DOHH2 (cell line): ENCODE measurements around the gene LIPA.

Source experiments
- H3F3A ChIP-seq: fragments of 200-600 bp; sonication (generic), shearing (Covaris generic); 2 replicates; pipeline ENCODE4 v1.6.0; 2016; ENCODE audit warnings: antibody characterized with exemption, mild to moderate bottlenecking; ENCODE audit not compliant: control insufficient read depth, insufficient read depth
- H3K27ac ChIP-seq: fragments of 200-600 bp; sonication (generic); 2 replicates; pipeline ENCODE4 v1.5.1; 2014; ENCODE audit warnings: low read depth, mild to moderate bottlenecking, low read length, moderate library complexity
- H3K27me3 ChIP-seq: fragments of 200-600 bp; sonication (generic); 2 replicates; pipeline ENCODE4 v1.6.1; 2014; ENCODE audit warnings: mild to moderate bottlenecking, low read length, mixed read lengths; ENCODE audit not compliant: control insufficient read depth
- H3K36me3 ChIP-seq: fragments of 200-600 bp; sonication (generic); 2 replicates; pipeline ENCODE4 v1.6.1; 2014; ENCODE audit warnings: mild to moderate bottlenecking, low read length, moderate library complexity, mixed read lengths; ENCODE audit not compliant: control insufficient read depth
- H3K4me1 ChIP-seq: fragments of 200-600 bp; sonication (generic); 2 replicates; pipeline ENCODE4 v1.6.1; 2014; ENCODE audit warnings: mild to moderate bottlenecking, low read length, mixed read lengths; ENCODE audit not compliant: control insufficient read depth
- H3K4me2 ChIP-seq: fragments of 200-600 bp; sonication (generic); 2 replicates; pipeline ENCODE4 v1.6.0; 2014; ENCODE audit warnings: mild to moderate bottlenecking, low read length, moderate library complexity
- H3K4me3 ChIP-seq: fragments of 200-600 bp; sonication (generic); 2 replicates; pipeline ENCODE4 v1.5.1; 2014; ENCODE audit warnings: mild to moderate bottlenecking, low read length, mixed read lengths
- H3K79me2 ChIP-seq: fragments of 200-600 bp; sonication (generic); 2 replicates; pipeline ENCODE4 v1.6.1; 2014; ENCODE audit warnings: mild to moderate bottlenecking, low read length, mixed read lengths; ENCODE audit not compliant: control insufficient read depth
- H3K9me2 ChIP-seq: fragments of 200-600 bp; sonication (generic); replicated peaks from 2 replicates; pipeline ENCODE4 v1.6.1; 2014; ENCODE audit warnings: mild to moderate bottlenecking, low read length, mixed read lengths; ENCODE audit not compliant: control insufficient read depth
- H3K9me3 ChIP-seq: fragments of 200-600 bp; sonication (generic); 2 replicates; pipeline ENCODE4 v1.6.1; 2014; ENCODE audit warnings: antibody characterized with exemption, low read length, mixed read lengths; ENCODE audit not compliant: control insufficient read depth, insufficient read depth
- H4K20me1 ChIP-seq: fragments of 200-600 bp; sonication (generic); 2 replicates; pipeline ENCODE4 v1.6.0; 2014; ENCODE audit warnings: low read depth, mild to moderate bottlenecking, antibody characterized with exemption, low read length, moderate library complexity; ENCODE audit not compliant: control insufficient read depth, insufficient read depth
- EZH2phosphoT487 ChIP-seq: fragments of 200-600 bp; sonication (generic); IDR thresholded peaks from 2 replicates; pipeline ENCODE4 v1.6.1; 2017; ENCODE audit warnings: borderline replicate concordance, mild to moderate bottlenecking, antibody characterized with exemption, low read length, moderate library complexity, mixed read lengths
- TF ChIP-seq, protein P1 (sequence below): fragments of 200-600 bp; sonication (generic); IDR thresholded peaks from one replicate; pipeline ENCODE4 v1.5.1; 2014; ENCODE audit warnings: antibody characterized with exemption, mild to moderate bottlenecking, low read depth, low read length; ENCODE audit not compliant: poor library complexity, severe bottlenecking

Gene LIPA

DNA sequence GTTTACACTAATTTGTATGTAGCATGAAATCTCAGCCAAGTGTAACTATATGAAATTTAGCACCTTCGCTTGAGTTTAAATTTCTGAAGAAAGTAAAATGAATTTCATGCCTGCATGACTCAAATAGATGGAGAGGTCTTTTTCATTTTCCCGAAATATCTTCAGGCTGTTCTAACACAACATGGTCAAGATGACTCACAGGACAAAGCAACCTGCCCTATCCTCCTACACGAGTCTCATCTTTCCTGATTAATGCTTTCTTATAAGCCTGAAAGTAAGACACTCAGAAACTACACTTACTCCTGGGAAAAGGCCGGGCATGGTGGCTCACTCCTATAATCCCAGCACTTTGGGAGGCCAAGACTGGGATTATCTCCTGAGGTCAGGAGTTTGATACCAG is 85.7 kb downstream of the LIPA start:
- Histone ChIP-seq H3K27ac (no peak overlapping the region), H3K4me2 (no peak overlapping the region), H4K20me1 (no peaks in the 10 kb centered on the region), H3K4me3 (no peak overlapping the region), H3K9me2 (no peaks in the 10 kb centered on the region), H3K4me1 (no peaks in the 10 kb centered on the region), H3K36me3 (no peaks in the 10 kb centered on the region), H3F3A (no peaks in the 10 kb centered on the region), H3K9me3 (no peaks in the 10 kb centered on the region), H3K27me3 (peaks cover 14% of the 10 kb centered on the region), H3K79me2 (no peaks in the 10 kb centered on the region)
- TF ChIP-seq EZH2phosphoT487, result no peak
- TF ChIP-seq, protein P1, sequence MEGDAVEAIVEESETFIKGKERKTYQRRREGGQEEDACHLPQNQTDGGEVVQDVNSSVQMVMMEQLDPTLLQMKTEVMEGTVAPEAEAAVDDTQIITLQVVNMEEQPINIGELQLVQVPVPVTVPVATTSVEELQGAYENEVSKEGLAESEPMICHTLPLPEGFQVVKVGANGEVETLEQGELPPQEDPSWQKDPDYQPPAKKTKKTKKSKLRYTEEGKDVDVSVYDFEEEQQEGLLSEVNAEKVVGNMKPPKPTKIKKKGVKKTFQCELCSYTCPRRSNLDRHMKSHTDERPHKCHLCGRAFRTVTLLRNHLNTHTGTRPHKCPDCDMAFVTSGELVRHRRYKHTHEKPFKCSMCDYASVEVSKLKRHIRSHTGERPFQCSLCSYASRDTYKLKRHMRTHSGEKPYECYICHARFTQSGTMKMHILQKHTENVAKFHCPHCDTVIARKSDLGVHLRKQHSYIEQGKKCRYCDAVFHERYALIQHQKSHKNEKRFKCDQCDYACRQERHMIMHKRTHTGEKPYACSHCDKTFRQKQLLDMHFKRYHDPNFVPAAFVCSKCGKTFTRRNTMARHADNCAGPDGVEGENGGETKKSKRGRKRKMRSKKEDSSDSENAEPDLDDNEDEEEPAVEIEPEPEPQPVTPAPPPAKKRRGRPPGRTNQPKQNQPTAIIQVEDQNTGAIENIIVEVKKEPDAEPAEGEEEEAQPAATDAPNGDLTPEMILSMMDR, result no peak

DNA sequence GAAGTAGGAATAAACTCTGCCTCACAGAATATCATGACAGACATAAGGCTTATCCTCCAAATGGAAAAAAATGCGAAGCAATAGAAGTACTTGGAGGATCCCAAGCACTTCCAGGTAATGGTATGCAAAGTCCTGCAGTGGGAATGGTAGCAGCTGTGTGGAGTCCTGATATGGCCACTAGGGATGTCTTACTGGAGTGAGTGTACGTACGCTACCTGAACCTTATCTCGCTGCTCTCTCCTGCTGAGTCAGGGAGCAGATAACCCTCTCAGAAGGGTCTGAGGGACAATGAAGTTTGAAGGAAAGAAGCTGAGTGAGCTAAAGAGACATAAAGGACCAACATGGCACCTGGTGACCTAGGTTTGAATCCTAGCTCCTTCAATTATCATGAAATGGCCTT is 86.7 kb downstream of the LIPA start:
- H3K9me3 ChIP-seq, result no peaks in the 10 kb centered on the region
- no peaks in the 10 kb centered on the region for H3K9me2 ChIP-seq
- H3K4me1 ChIP-seq, result no peaks in the 10 kb centered on the region
- no peaks in the 10 kb centered on the region for H3K79me2 ChIP-seq
- H3K4me3 ChIP-seq, result no peak overlapping the region
- TF ChIP-seq, protein P1, result no peak
- TF ChIP-seq EZH2phosphoT487, result no peak
- H3K27me3 ChIP-seq, result peaks cover 14% of the 10 kb centered on the region
- H3K27ac ChIP-seq, result no peak overlapping the region
- H4K20me1 ChIP-seq, result no peaks in the 10 kb centered on the region
- H3K4me2 ChIP-seq, result no peak overlapping the region
- H3K36me3 ChIP-seq, result no peaks in the 10 kb centered on the region
- H3F3A ChIP-seq, result no peaks in the 10 kb centered on the region

DNA sequence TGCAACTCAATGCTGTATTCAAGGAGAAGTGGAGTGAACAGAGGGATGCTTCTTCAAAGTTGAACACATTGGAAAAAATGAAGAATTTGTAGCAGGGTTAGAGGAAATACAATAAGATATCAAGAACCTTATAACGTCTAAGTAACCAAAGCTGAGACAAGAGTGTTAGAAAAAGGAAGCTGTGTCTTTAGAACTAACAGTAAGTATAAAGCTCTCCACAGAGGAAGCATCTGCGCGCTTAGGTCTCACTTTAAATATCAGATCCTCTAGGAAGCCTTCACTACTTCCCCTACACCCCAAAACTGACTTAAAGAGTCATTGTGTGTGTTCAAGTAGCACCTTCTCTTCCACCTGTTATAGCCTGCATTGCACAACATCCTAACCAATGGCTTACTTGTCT is 87.5 kb downstream of the LIPA start:
- Histone ChIP-seq H3K4me1 (no peaks in the 10 kb centered on the region), H3K36me3 (no peaks in the 10 kb centered on the region), H3K27me3 (peaks cover 14% of the 10 kb centered on the region), H3K9me2 (no peaks in the 10 kb centered on the region), H3K27ac (no peak overlapping the region), H3F3A (no peaks in the 10 kb centered on the region), H3K79me2 (no peaks in the 10 kb centered on the region), H4K20me1 (no peaks in the 10 kb centered on the region), H3K4me2 (no peak overlapping the region), H3K9me3 (no peaks in the 10 kb centered on the region), H3K4me3 (no peak overlapping the region)
- TF ChIP-seq EZH2phosphoT487, result no peak
- TF ChIP-seq, protein P1, result no peak
